MM.1S (cell line): ENCODE results near the gene ZFP69B.

ENCODE experiments used
- CTCF ChIP-seq: fragments of 300-600 bp; sonication (generic); IDR thresholded peaks from 2 replicates; pipeline ENCODE4 v1.5.1; 2016; ENCODE audit warnings: antibody characterized with exemption, low read length, mixed read lengths
- EZH2 ChIP-seq: fragments of 300-600 bp; sonication (generic); optimal IDR thresholded peaks from 2 replicates; pipeline ENCODE3; 2017; ENCODE audit warnings: low read depth, mild to moderate bottlenecking, antibody characterized with exemption, low read length, mixed read lengths
- EZH2phosphoT487 ChIP-seq: fragments of 300-600 bp; sonication (generic); IDR thresholded peaks from 2 replicates; pipeline ENCODE4 v1.6.1; 2018; ENCODE audit warnings: antibody characterized with exemption, low read length

- TF ChIP-seq CTCF (no peak), EZH2 (no peak), EZH2phosphoT487 (no peak)
Measured at GRCh38 chr1:40411294-40411693, 39.0 kb upstream of the ZFP69B start.
